NB4 (cell line): Measurements from ENCODE around the gene OXTR.

Experiments used
- DNase-seq: peaks from one replicate; pipeline ENCODE4 v3.0.0; 2010; ENCODE audit warnings: low read depth
- H3K4me3 ChIP-seq: one replicate; pipeline ENCODE4 v1.5.1; 2011; ENCODE audit warnings: mild to moderate bottlenecking, low read depth, low read length, moderate library complexity
- CTCF ChIP-seq: IDR thresholded peaks from one replicate; pipeline ENCODE4 v1.5.1; 2012; ENCODE audit warnings: low read depth, low read length
- MAX ChIP-seq: IDR thresholded peaks from 2 replicates; pipeline ENCODE4 v1.6.1; 2011; ENCODE audit warnings: low read depth, low read length
- MYC ChIP-seq: IDR thresholded peaks from 2 replicates; pipeline ENCODE4 v1.6.1; 2011; ENCODE audit warnings: low read depth, low read length
- POLR2A ChIP-seq: IDR thresholded peaks from 2 replicates; pipeline ENCODE4 v1.6.1; 2011; ENCODE audit warnings: mild to moderate bottlenecking; ENCODE audit not compliant: insufficient read length; ENCODE audit errors: extremely low read depth

OXTR gene

GRCh38 chr3:8755564-8756237 lies 13.7 kb downstream of the OXTR start:
- TF ChIP-seq MAX (no peak), CTCF (peak; percentile 27)
- DNase-seq, result peak; percentile 13
- no peak overlapping the region for H3K4me3 ChIP-seq

GRCh38 chr3:8755097-8755496 lies 14.3 kb downstream of the OXTR start:
- H3K4me3 ChIP-seq, result no peak overlapping the region
- DNase-seq, result no peak
- TF ChIP-seq CTCF (no peak), MAX (no peak), POLR2A (no peak), MYC (no peak)

GRCh38 chr3:8752832-8753231 lies 16.6 kb downstream of the OXTR start:
- H3K4me3 ChIP-seq, result no peak overlapping the region
- TF ChIP-seq POLR2A (no peak), MYC (no peak), MAX (no peak), CTCF (no peak)
- no peak for DNase-seq

- H3K4me3 ChIP-seq, result no peak overlapping the region
- DNase-seq, result no peak
- TF ChIP-seq POLR2A, result no peak
- TF ChIP-seq MAX, result no peak
- TF ChIP-seq MYC, result no peak
- no peak for TF ChIP-seq CTCF
Observed at GRCh38 chr3:8749316-8749715, 20.1 kb downstream of the OXTR start.

- no peak overlapping the region for H3K4me3 ChIP-seq
- TF ChIP-seq MAX, result no peak
- no peak for TF ChIP-seq POLR2A
- no peak for TF ChIP-seq CTCF
- no peak for TF ChIP-seq MYC
- DNase-seq, result no peak
Observed at GRCh38 chr3:8746780-8747345, 22.6 kb downstream of the OXTR start.
